Superior temporal gyrus (tissue), 1 donor: ENCODE data around the gene KLK11.

Experiments used
- DNase-seq: peaks from one replicate; pipeline ENCODE4 v3.0.0-alpha.2; 2016; ENCODE audit errors: extremely low spot score

KLK11 gene

DNA sequence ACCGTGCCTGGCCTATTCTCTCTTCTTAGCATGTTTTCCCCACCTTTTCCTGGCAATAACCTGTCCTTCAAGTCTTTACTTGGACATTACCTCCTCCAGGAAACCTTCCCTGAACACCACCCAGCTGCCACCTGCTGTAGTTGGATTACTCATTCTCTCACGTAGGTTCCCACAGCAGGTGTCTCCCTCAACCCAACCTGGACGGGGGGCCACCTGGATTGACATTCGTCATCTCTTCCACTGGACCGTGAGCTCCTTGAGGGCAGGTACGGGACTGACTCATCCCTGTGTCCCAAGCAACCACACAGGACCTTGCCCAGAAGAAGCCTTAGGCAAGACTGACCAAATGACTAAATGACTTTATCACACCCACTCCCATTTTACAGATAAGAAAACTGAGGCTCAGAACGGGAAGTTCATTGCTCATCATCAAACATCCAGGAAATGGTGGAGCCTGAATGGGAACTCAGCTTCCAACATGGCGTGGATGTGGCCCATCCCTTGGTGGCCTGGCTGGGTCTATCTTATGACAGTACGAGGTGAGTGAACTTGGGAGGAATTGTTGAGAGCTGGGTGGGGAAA, 53.5 kb downstream of the KLK11 start:
- no peak for DNase-seq
